GM23338 (cell line): ENCODE results near the gene CYB5RL. TPM values are rescaled to one million over a fixed set of nuclear protein-coding genes. Genes with fewer than 3 reads are reported as not detected.

Source experiments
- ATAC-seq: fragments of 200-7000 bp; cut with Tn5 transposase; 3 replicates; pipeline ENCODE4 v1.9.1; 2020
- DNase-seq: peaks from one replicate; pipeline ENCODE4 v3.0.0-alpha.2; 2015; ENCODE audit warnings: low spot score
- H2AFZ ChIP-seq: fragments of 200-600 bp; sonication (generic); 2 replicates; pipeline ENCODE4 v1.8.0; 2016; ENCODE audit warnings: antibody characterized with exemption, mild to moderate bottlenecking, moderate library complexity
- H3F3A ChIP-seq: fragments of 200-600 bp; sonication (generic); replicated peaks from 2 replicates; pipeline ENCODE4 v1.8.0; 2017; ENCODE audit warnings: antibody characterized with exemption, mixed run types, low read depth
- H3K27ac ChIP-seq: fragments of 200-600 bp; sonication (generic); 2 replicates; pipeline ENCODE4 v1.6.1; 2016; ENCODE audit warnings: low read depth
- H3K27me3 ChIP-seq: fragments of 200-600 bp; sonication (generic); 2 replicates; pipeline ENCODE4 v1.8.0; 2016; ENCODE audit warnings: mild to moderate bottlenecking, mixed run types, moderate library complexity; ENCODE audit not compliant: insufficient read depth
- H3K36me3 ChIP-seq: fragments of 200-600 bp; sonication (generic); 2 replicates; pipeline ENCODE4 v1.8.0; 2016; ENCODE audit warnings: mild to moderate bottlenecking; ENCODE audit not compliant: insufficient read depth
- H3K4me1 ChIP-seq: fragments of 200-600 bp; sonication (generic); 2 replicates; pipeline ENCODE4 v1.8.0; 2016; ENCODE audit warnings: mild to moderate bottlenecking, moderate library complexity; ENCODE audit not compliant: insufficient read depth
- H3K4me2 ChIP-seq: fragments of 200-600 bp; sonication (generic); 2 replicates; pipeline ENCODE4 v1.7.1; 2017; ENCODE audit warnings: mixed run types
- H3K4me3 ChIP-seq: fragments of 200-600 bp; sonication (generic); 2 replicates; pipeline ENCODE4 v1.6.1; 2016; ENCODE audit warnings: mixed run types
- H3K79me2 ChIP-seq: fragments of 200-600 bp; sonication (generic); replicated peaks from 2 replicates; pipeline ENCODE4 v1.8.0; 2017; ENCODE audit warnings: mild to moderate bottlenecking; ENCODE audit not compliant: insufficient read depth
- H3K9me2 ChIP-seq: fragments of 200-600 bp; sonication (generic); 2 replicates; pipeline ENCODE4 v1.8.0; 2017; ENCODE audit not compliant: insufficient read depth
- H4K20me1 ChIP-seq: fragments of 200-600 bp; sonication (generic); replicated peaks from 2 replicates; pipeline ENCODE4 v1.8.0; 2017; ENCODE audit warnings: mild to moderate bottlenecking; ENCODE audit not compliant: insufficient read depth
- H3K27ac Mint-ChIP-seq: 2 replicates; pipeline ENCODE4 v1.8.0; 2020; ENCODE audit warnings: inconsistent platforms, mild to moderate bottlenecking, moderate library complexity, mixed read lengths
- H3K27me3 Mint-ChIP-seq: 3 replicates; pipeline ENCODE4 v1.8.0; 2022; ENCODE audit warnings: low read depth, mild to moderate bottlenecking, moderate library complexity, mixed read lengths, inconsistent platforms; ENCODE audit not compliant: insufficient read depth, poor library complexity
- H3K36me3 Mint-ChIP-seq: 3 replicates; pipeline ENCODE4 v1.8.0; 2021; ENCODE audit warnings: low read depth, mild to moderate bottlenecking, inconsistent platforms, moderate library complexity, mixed read lengths
- H3K4me1 Mint-ChIP-seq: 3 replicates; pipeline ENCODE4 v1.8.0; 2020; ENCODE audit warnings: mild to moderate bottlenecking, inconsistent platforms, mixed read lengths
- H3K4me3 Mint-ChIP-seq: 3 replicates; pipeline ENCODE4 v1.8.0; 2021; ENCODE audit warnings: moderate library complexity, mild to moderate bottlenecking, inconsistent platforms, mixed read lengths
- H3K9me3 Mint-ChIP-seq: 3 replicates; pipeline ENCODE4 v1.8.0; 2020; ENCODE audit warnings: moderate library complexity, mild to moderate bottlenecking, inconsistent platforms, mixed read lengths
- CREB1 ChIP-seq: fragments of 250-450 bp; sonication (Bioruptor Pico); IDR thresholded peaks from 2 replicates; pipeline ENCODE4 v1.5.0; 2020; ENCODE audit warnings: low read depth, mild to moderate bottlenecking, moderate library complexity
- EZH2 ChIP-seq: fragments of 200-600 bp; sonication (generic); IDR thresholded peaks from one replicate; pipeline ENCODE4 v1.8.0; 2017; ENCODE audit warnings: antibody characterized with exemption, mild to moderate bottlenecking, low read depth; ENCODE audit not compliant: unreplicated experiment
- JUNB ChIP-seq: IDR thresholded peaks from one replicate; pipeline ENCODE4 v1.6.1; 2016; ENCODE audit warnings: antibody characterized with exemption; ENCODE audit not compliant: unreplicated experiment
- NANOG ChIP-seq: IDR thresholded peaks from 2 replicates; pipeline ENCODE4 v1.6.1; 2016; ENCODE audit warnings: antibody characterized with exemption, borderline replicate concordance
- POLR2AphosphoS5 ChIP-seq: IDR thresholded peaks from 2 replicates; pipeline ENCODE4 v1.6.1; 2016; ENCODE audit warnings: antibody characterized with exemption, low read depth
- STAT1 ChIP-seq: IDR thresholded peaks from one replicate; pipeline ENCODE4 v1.6.1; 2016; ENCODE audit warnings: antibody characterized with exemption; ENCODE audit not compliant: unreplicated experiment
- ZNF114 ChIP-seq: fragments of 250-450 bp; sonication (Bioruptor Pico); IDR thresholded peaks from 2 replicates; pipeline ENCODE4 v1.5.0; 2020; ENCODE audit warnings: mild to moderate bottlenecking, moderate library complexity
- polyA plus RNA-seq: library from polyadenylated mRNA; unstranded; fragments of >200 nt; fragmentation: Nextera tagmentation; extraction: Ambion mirVana; gene quantifications from 2 replicates; pipeline ENCODE4 v1.2.1, GENCODE V29; 2016
- total RNA-seq: library from RNA; depleted of rRNA; stranded (reverse); fragments of >200 nt; shearing (Covaris generic); gene quantifications from 2 replicates; pipeline ENCODE4 v1.2.3, GENCODE V29; 2014
- TF ChIP-seq, protein P1 (sequence below), 2 experiments: fragments of 200-600 bp in 1 of 2; sonication (generic) in 1 of 2; conservative IDR thresholded peaks; 2 replicates each; pipeline versions ENCODE4 v1.5.1 to v1.6.1; 2016 to 2017; ENCODE audit warnings: antibody characterized with exemption in 2 of 2, low read depth in 2 of 2, mild to moderate bottlenecking in 2 of 2, moderate library complexity in 1 of 2
- TF ChIP-seq, protein P2 (sequence below): IDR thresholded peaks from 2 replicates; pipeline ENCODE4 v1.6.1; 2016; ENCODE audit warnings: antibody characterized with exemption
- TF ChIP-seq, protein P3 (sequence below): fragments of 250-450 bp; sonication (Bioruptor Pico); IDR thresholded peaks from 2 replicates; pipeline ENCODE4 v1.5.0; 2020; ENCODE audit warnings: mild to moderate bottlenecking, moderate library complexity

CYB5RL gene
- total and polyA plus RNA-seq, 2 experiments from 2014 or later: 5.9 to 11.5 TPM

DNA sequence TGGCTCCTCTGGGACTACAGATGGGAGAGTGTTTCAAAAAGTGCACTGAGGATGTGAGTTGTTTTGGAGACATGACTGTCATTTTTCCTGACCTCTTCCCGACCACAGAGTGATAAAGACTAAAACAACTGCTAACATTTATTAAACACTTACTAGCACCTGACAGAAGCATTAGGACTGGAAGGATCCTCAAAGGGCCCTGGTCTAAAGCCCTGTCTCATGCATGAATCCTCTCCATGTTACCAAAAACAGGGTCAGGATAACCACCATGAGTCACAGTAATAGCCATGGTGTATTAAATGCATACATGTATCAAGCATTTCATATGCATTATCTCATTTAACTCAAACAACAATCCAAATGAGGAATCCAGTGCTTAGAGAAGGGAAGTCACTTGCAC is 11.5 kb downstream of the CYB5RL start:
- Histone ChIP-seq H3K9me2 (no peaks in the 10 kb centered on the region), H3F3A (no peaks in the 10 kb centered on the region), H3K27ac (no peak overlapping the region), H3K4me2 (no peak overlapping the region), H2AFZ (no peak overlapping the region), H4K20me1 (no peaks in the 10 kb centered on the region), H3K79me2 (no peaks in the 10 kb centered on the region), H3K4me3 (no peak overlapping the region), H3K4me1 (no peaks in the 10 kb centered on the region), H3K36me3 (no peaks in the 10 kb centered on the region), H3K27me3 (no peaks in the 10 kb centered on the region)
- H3K27me3 Mint-ChIP-seq: peaks cover 6% of the 10 kb centered on the region
- H3K4me3 Mint-ChIP-seq: no peak overlapping the region
- no peak for TF ChIP-seq JUNB
- TF ChIP-seq STAT1: no peak
- no peak for TF ChIP-seq EZH2
- TF ChIP-seq, protein P1, sequence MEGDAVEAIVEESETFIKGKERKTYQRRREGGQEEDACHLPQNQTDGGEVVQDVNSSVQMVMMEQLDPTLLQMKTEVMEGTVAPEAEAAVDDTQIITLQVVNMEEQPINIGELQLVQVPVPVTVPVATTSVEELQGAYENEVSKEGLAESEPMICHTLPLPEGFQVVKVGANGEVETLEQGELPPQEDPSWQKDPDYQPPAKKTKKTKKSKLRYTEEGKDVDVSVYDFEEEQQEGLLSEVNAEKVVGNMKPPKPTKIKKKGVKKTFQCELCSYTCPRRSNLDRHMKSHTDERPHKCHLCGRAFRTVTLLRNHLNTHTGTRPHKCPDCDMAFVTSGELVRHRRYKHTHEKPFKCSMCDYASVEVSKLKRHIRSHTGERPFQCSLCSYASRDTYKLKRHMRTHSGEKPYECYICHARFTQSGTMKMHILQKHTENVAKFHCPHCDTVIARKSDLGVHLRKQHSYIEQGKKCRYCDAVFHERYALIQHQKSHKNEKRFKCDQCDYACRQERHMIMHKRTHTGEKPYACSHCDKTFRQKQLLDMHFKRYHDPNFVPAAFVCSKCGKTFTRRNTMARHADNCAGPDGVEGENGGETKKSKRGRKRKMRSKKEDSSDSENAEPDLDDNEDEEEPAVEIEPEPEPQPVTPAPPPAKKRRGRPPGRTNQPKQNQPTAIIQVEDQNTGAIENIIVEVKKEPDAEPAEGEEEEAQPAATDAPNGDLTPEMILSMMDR (conservative IDR thresholded peaks at IDR 0.05; ENCODE audit: low read depth in 2 of 2): no peak
- no peak for TF ChIP-seq CREB1 (CRISPR knock-in tag)
- TF ChIP-seq POLR2AphosphoS5: no peak
- TF ChIP-seq, protein P2, sequence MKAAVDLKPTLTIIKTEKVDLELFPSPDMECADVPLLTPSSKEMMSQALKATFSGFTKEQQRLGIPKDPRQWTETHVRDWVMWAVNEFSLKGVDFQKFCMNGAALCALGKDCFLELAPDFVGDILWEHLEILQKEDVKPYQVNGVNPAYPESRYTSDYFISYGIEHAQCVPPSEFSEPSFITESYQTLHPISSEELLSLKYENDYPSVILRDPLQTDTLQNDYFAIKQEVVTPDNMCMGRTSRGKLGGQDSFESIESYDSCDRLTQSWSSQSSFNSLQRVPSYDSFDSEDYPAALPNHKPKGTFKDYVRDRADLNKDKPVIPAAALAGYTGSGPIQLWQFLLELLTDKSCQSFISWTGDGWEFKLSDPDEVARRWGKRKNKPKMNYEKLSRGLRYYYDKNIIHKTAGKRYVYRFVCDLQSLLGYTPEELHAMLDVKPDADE: no peak
- TF ChIP-seq NANOG: no peak
- TF ChIP-seq, protein P3, sequence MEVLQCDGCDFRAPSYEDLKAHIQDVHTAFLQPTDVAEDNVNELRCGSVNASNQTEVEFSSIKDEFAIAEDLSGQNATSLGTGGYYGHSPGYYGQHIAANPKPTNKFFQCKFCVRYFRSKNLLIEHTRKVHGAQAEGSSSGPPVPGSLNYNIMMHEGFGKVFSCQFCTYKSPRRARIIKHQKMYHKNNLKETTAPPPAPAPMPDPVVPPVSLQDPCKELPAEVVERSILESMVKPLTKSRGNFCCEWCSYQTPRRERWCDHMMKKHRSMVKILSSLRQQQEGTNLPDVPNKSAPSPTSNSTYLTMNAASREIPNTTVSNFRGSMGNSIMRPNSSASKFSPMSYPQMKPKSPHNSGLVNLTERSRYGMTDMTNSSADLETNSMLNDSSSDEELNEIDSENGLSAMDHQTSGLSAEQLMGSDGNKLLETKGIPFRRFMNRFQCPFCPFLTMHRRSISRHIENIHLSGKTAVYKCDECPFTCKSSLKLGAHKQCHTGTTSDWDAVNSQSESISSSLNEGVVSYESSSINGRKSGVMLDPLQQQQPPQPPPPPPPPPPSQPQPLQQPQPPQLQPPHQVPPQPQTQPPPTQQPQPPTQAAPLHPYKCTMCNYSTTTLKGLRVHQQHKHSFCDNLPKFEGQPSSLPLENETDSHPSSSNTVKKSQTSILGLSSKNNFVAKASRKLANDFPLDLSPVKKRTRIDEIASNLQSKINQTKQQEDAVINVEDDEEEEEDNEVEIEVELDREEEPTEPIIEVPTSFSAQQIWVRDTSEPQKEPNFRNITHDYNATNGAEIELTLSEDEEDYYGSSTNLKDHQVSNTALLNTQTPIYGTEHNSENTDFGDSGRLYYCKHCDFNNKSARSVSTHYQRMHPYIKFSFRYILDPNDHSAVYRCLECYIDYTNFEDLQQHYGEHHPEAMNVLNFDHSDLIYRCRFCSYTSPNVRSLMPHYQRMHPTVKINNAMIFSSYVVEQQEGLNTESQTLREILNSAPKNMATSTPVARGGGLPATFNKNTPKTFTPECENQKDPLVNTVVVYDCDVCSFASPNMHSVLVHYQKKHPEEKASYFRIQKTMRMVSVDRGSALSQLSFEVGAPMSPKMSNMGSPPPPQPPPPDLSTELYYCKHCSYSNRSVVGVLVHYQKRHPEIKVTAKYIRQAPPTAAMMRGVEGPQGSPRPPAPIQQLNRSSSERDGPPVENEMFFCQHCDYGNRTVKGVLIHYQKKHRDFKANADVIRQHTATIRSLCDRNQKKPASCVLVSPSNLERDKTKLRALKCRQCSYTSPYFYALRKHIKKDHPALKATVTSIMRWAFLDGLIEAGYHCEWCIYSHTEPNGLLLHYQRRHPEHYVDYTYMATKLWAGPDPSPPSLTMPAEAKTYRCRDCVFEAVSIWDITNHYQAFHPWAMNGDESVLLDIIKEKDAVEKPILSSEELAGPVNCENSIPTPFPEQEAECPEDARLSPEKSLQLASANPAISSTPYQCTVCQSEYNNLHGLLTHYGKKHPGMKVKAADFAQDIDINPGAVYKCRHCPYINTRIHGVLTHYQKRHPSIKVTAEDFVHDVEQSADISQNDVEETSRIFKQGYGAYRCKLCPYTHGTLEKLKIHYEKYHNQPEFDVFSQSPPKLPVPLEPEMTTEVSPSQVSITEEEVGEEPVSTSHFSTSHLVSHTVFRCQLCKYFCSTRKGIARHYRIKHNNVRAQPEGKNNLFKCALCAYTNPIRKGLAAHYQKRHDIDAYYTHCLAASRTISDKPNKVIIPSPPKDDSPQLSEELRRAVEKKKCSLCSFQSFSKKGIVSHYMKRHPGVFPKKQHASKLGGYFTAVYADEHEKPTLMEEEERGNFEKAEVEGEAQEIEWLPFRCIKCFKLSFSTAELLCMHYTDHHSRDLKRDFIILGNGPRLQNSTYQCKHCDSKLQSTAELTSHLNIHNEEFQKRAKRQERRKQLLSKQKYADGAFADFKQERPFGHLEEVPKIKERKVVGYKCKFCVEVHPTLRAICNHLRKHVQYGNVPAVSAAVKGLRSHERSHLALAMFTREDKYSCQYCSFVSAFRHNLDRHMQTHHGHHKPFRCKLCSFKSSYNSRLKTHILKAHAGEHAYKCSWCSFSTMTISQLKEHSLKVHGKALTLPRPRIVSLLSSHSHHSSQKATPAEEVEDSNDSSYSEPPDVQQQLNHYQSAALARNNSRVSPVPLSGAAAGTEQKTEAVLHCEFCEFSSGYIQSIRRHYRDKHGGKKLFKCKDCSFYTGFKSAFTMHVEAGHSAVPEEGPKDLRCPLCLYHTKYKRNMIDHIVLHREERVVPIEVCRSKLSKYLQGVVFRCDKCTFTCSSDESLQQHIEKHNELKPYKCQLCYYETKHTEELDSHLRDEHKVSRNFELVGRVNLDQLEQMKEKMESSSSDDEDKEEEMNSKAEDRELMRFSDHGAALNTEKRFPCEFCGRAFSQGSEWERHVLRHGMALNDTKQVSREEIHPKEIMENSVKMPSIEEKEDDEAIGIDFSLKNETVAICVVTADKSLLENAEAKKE (CRISPR knock-in tag): no peak
- no peak for TF ChIP-seq ZNF114 (CRISPR knock-in tag)
- peaks cover 19% of the 10 kb centered on the region for H3K36me3 Mint-ChIP-seq
- no peak for DNase-seq
- H3K9me3 Mint-ChIP-seq: no peaks in the 10 kb centered on the region
- no peak for ATAC-seq
- H3K27ac Mint-ChIP-seq: no peak overlapping the region
- H3K4me1 Mint-ChIP-seq: no peaks in the 10 kb centered on the region
